Peyer's patch (tissue), 4 donors: ENCODE results near the gene LRP1-AS.

ENCODE experiments used
- POLR2A ChIP-seq, 2 donors: fragments of 450-650 bp; IDR thresholded peaks; one replicate each; pipeline ENCODE4 v1.5.1; 2017; ENCODE audit warnings: antibody characterized with exemption in 2 of 2, mild to moderate bottlenecking in 2 of 2, moderate library complexity in 2 of 2
- TF ChIP-seq, protein P1 (sequence below), 6 experiments: fragments of 450-650 bp in 4 of 6; fragments of 200-600 bp in 2 of 6; sonication (generic) in 1 of 6; IDR thresholded peaks; one replicate each; pipeline ENCODE4 v1.5.1; 2017 to 2019; ENCODE audit warnings: antibody characterized with exemption in 6 of 6, mild to moderate bottlenecking in 3 of 6, moderate library complexity in 1 of 6

- TF ChIP-seq, protein P1, sequence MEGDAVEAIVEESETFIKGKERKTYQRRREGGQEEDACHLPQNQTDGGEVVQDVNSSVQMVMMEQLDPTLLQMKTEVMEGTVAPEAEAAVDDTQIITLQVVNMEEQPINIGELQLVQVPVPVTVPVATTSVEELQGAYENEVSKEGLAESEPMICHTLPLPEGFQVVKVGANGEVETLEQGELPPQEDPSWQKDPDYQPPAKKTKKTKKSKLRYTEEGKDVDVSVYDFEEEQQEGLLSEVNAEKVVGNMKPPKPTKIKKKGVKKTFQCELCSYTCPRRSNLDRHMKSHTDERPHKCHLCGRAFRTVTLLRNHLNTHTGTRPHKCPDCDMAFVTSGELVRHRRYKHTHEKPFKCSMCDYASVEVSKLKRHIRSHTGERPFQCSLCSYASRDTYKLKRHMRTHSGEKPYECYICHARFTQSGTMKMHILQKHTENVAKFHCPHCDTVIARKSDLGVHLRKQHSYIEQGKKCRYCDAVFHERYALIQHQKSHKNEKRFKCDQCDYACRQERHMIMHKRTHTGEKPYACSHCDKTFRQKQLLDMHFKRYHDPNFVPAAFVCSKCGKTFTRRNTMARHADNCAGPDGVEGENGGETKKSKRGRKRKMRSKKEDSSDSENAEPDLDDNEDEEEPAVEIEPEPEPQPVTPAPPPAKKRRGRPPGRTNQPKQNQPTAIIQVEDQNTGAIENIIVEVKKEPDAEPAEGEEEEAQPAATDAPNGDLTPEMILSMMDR (IDR thresholded peaks at IDR 0.05), result no peak
- no peak for TF ChIP-seq POLR2A (IDR thresholded peaks at IDR 0.05)
Observed at GRCh38 chr12:57142727-57143126, 4.7 kb downstream of the LRP1-AS start.
